Kidney (tissue), 22 donors: ENCODE measurements around the gene SLC39A9. TPM values are rescaled to one million over a fixed set of nuclear protein-coding genes. Genes with fewer than 3 reads are reported as not detected.
A peak's percentile ranks its signal among the peaks of the same experiment; 100 is the strongest.

Source experiments
- DNase-seq, 5 donors: peaks; one replicate each; pipeline ENCODE4 v3.0.0-alpha.2; 2013 to 2020
- FAIRE-seq: peaks from 2 replicates; lab custom pipeline; 2012; peaks lifted over from hg19 to GRCh38; lab: Jason Lieb, UNC
- H3K27ac ChIP-seq, 2 donors: one replicate each; pipeline ENCODE4 v1.7.0; 2013; ENCODE audit warnings: low read depth in 2 of 2, low read length in 2 of 2, inconsistent platforms in 1 of 2
- H3K27me3 ChIP-seq: one replicate; pipeline ENCODE4 v1.7.1; 2013; ENCODE audit warnings: low read length, inconsistent platforms; ENCODE audit not compliant: control insufficient read depth, insufficient read depth
- H3K36me3 ChIP-seq, 3 donors: one replicate each; pipeline versions ENCODE4 v1.7.0 to v1.7.1; 2013; ENCODE audit warnings: low read length in 3 of 3, control low read depth in 1 of 3, inconsistent platforms in 1 of 3; ENCODE audit not compliant: insufficient read depth in 3 of 3, control insufficient read depth in 2 of 3
- H3K4me1 ChIP-seq, 3 donors: one replicate each; pipeline versions ENCODE4 v1.7.0 to v1.7.1; 2013; ENCODE audit warnings: low read length in 3 of 3, inconsistent platforms in 1 of 3, low read depth in 1 of 3; ENCODE audit not compliant: control insufficient read depth in 2 of 3, insufficient read depth in 2 of 3
- H3K4me3 ChIP-seq, 3 donors: one replicate each; pipeline versions ENCODE4 v1.7.0 to v1.8.1; 2013; ENCODE audit warnings: low read length in 3 of 3, control low read depth in 1 of 3, inconsistent platforms in 1 of 3
- H3K9ac ChIP-seq, 3 donors: one replicate each; pipeline versions ENCODE4 v1.7.0 to v1.7.1; 2013; ENCODE audit warnings: low read length in 3 of 3, control low read depth in 1 of 3, inconsistent platforms in 1 of 3
- H3K9me3 ChIP-seq, 3 donors: one replicate each; pipeline versions ENCODE4 v1.7.0 to v1.7.1; 2013; ENCODE audit warnings: low read length in 3 of 3, control low read depth in 1 of 3, inconsistent platforms in 1 of 3; ENCODE audit not compliant: control insufficient read depth in 2 of 3, insufficient read depth in 1 of 3
- intact Hi-C: fragments of 100-400 bp; cut with DNase I; formaldehyde crosslinking; loops from one replicate; pipeline ENCODE4 v1.11.1; 2022
- long read RNA-seq, 10 donors: library from polyadenylated mRNA in 1 of 10; unstranded in 1 of 10; transcript quantifications; one replicate each; pipeline ENCODE4 v2.0.0 and lab custom pipeline, GENCODE V29; 2021 to 2026
- polyA plus RNA-seq: library from polyadenylated mRNA; stranded (reverse); fragments of 350-450 nt; fragmentation: Illumina TruSeq; extraction: RNeasy Lipid Tissue Mini Kit (QIAGEN cat#74804); gene quantifications from one replicate; pipeline ENCODE4 v1.2.3, GENCODE V29; 2014; ENCODE audit warnings: low read depth, low replicate concordance; ENCODE audit not compliant: insufficient read depth
- total RNA-seq: library from RNA; stranded (reverse); fragmentation: NEBNext Ultra II Directional; extraction: Animal tissue kit (Norgen Biotek cat#: 25700); gene quantifications from one replicate; pipeline ENCODE4 v1.2.1, GENCODE V29; 2021
- TF ChIP-seq, protein P1 (sequence below): IDR thresholded peaks from 3 replicates; pipeline ENCODE4 v1.5.1; 2012; ENCODE audit warnings: mild to moderate bottlenecking, moderate library complexity, borderline replicate concordance; ENCODE audit not compliant: insufficient read depth; ENCODE audit errors: extremely low read depth
- donor health status: control.
- donor health status: control.
- donor health status: control.
- donor health status: control.
- donor health status: control.
- donor health status: DM: yes; HTN: yes; CAD: no.
- donor health status: Normal renal cell carcinoma (clear cell type).

The SLC39A9 gene, protein sequence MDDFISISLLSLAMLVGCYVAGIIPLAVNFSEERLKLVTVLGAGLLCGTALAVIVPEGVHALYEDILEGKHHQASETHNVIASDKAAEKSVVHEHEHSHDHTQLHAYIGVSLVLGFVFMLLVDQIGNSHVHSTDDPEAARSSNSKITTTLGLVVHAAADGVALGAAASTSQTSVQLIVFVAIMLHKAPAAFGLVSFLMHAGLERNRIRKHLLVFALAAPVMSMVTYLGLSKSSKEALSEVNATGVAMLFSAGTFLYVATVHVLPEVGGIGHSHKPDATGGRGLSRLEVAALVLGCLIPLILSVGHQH
- 77.7 TPM for total RNA-seq
- polyA plus RNA-seq: 45.9 TPM
- long read RNA-seq, donor 1, partial matches to known transcripts: 0 of 4 reads
- long read RNA-seq, donor 1, other reads (novel, unspliced or antisense): 0 of 4 reads
- long read RNA-seq, donor 2, transcript SLC39A9-202 (7 exons, 3,560 nt): major isoform, 5 of 5 reads
- long read RNA-seq, donor 2, partial matches to known transcripts: 0 of 5 reads
- long read RNA-seq, donor 2, other reads (novel, unspliced or antisense): 0 of 5 reads
- long read RNA-seq, donor 3, transcript SLC39A9-202 (7 exons, 3,560 nt): major isoform, 11 of 11 reads
- long read RNA-seq, donor 3, partial matches to known transcripts: 0 of 11 reads
- long read RNA-seq, donor 3, other reads (novel, unspliced or antisense): 0 of 11 reads
- long read RNA-seq, donor 4, full-length matches to known transcripts: 12 of 12 reads
- long read RNA-seq, donor 4, partial matches to known transcripts: 0 of 12 reads
- long read RNA-seq, donor 4, other reads (novel, unspliced or antisense): 0 of 12 reads
- long read RNA-seq, donor 5, partial matches to known transcripts: 0 of 2 reads
- long read RNA-seq, donor 5, other reads (novel, unspliced or antisense): 0 of 2 reads
- long read RNA-seq, donor 6, partial matches to known transcripts: 0 of 3 reads
- long read RNA-seq, donor 6, other reads (novel, unspliced or antisense): 0 of 3 reads
- long read RNA-seq, donor 7, partial matches to known transcripts: 1 of 13 reads
- long read RNA-seq, donor 7, other reads (novel, unspliced or antisense): 9 of 13 reads
- long read RNA-seq, donor 8, full-length matches to known transcripts: 5 of 5 reads
- long read RNA-seq, donor 8, partial matches to known transcripts: 0 of 5 reads
- long read RNA-seq, donor 8, other reads (novel, unspliced or antisense): 0 of 5 reads
- long read RNA-seq, donor 9, partial matches to known transcripts: 0 of 4 reads
- long read RNA-seq, donor 9, other reads (novel, unspliced or antisense): 0 of 4 reads
- long read RNA-seq, donor 10, full-length matches to known transcripts: 8 of 8 reads
- long read RNA-seq, donor 10, partial matches to known transcripts: 0 of 8 reads
- long read RNA-seq, donor 10, other reads (novel, unspliced or antisense): 0 of 8 reads

- intact Hi-C loops: no loop called here
- H3K9ac ChIP-seq: peak within 1 kb of the TSS; percentile 74 to 100 (median 82)
- no peaks in the 10 kb centered on the region for H3K27me3 ChIP-seq
- peak within 1 kb of the TSS; percentile 91 to 93 for H3K27ac ChIP-seq
- H3K4me1 ChIP-seq: peaks cover 4 to 16% (median 8%) of the 10 kb centered on the region in 3 donors
- TF ChIP-seq, protein P1, sequence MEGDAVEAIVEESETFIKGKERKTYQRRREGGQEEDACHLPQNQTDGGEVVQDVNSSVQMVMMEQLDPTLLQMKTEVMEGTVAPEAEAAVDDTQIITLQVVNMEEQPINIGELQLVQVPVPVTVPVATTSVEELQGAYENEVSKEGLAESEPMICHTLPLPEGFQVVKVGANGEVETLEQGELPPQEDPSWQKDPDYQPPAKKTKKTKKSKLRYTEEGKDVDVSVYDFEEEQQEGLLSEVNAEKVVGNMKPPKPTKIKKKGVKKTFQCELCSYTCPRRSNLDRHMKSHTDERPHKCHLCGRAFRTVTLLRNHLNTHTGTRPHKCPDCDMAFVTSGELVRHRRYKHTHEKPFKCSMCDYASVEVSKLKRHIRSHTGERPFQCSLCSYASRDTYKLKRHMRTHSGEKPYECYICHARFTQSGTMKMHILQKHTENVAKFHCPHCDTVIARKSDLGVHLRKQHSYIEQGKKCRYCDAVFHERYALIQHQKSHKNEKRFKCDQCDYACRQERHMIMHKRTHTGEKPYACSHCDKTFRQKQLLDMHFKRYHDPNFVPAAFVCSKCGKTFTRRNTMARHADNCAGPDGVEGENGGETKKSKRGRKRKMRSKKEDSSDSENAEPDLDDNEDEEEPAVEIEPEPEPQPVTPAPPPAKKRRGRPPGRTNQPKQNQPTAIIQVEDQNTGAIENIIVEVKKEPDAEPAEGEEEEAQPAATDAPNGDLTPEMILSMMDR: no peak
- peak within 1 kb of the TSS; percentile 90 to 100 (median 92) for H3K4me3 ChIP-seq
- H3K36me3 ChIP-seq: peaks cover 8 to 24% (median 14%) of the 10 kb centered on the region in 3 donors
- DNase-seq (peak; percentile 97 to 99 (median 98)), FAIRE-seq (peak; percentile 74)
- no peaks in the 10 kb centered on the region for H3K9me3 ChIP-seq
These were observed at the start of gene SLC39A9, which contains the start of gene ERH for GRCh38 chr14:69398053-69398817. TSS of gene SLC39A9 (plus strand) at chr14:69398692. CDS start at chr14:69399370, 678 bp downstream. TSS of gene ERH (minus strand) at chr14:69398299. CDS start at chr14:69398233, 66 bp downstream.

GRCh38 chr14:69349091-69349777, 49.3 kb upstream of the SLC39A9 start:
- Histone ChIP-seq H3K9ac (no peak overlapping the region), H3K4me1 (peaks cover 0 to 4% (median 0%) of the 10 kb centered on the region in 3 donors), H3K27me3 (no peaks in the 10 kb centered on the region), H3K4me3 (no peak overlapping the region), H3K36me3 (no peaks in the 10 kb centered on the region), H3K27ac (no peak overlapping the region), H3K9me3 (no peaks in the 10 kb centered on the region)
- DNase-seq (no peak), FAIRE-seq (no peak)
- intact Hi-C loops: no loop called here
- TF ChIP-seq, protein P1: no peak
